Endothelial cell of umbilical vein (primary cell): ENCODE data around the gene PGF.

Experiments
- EZH2 ChIP-seq: IDR thresholded peaks from 2 replicates; pipeline ENCODE4 v1.6.1; 2012; ENCODE audit warnings: borderline replicate concordance, low read depth, mild to moderate bottlenecking, moderate library complexity, low read length, inconsistent platforms; ENCODE audit not compliant: severe bottlenecking
- GATA2 ChIP-seq: IDR thresholded peaks from 2 replicates; pipeline ENCODE4 v1.7.0; 2011; ENCODE audit warnings: low read depth, mild to moderate bottlenecking, moderate library complexity, mixed read lengths, low read length; ENCODE audit not compliant: insufficient read length, insufficient read depth
- JUN ChIP-seq: IDR thresholded peaks from 2 replicates; pipeline ENCODE4 v1.6.1; 2011; ENCODE audit warnings: borderline replicate concordance, low read depth; ENCODE audit not compliant: insufficient read length, insufficient read depth
- MYC ChIP-seq: IDR thresholded peaks from one replicate; pipeline ENCODE4 v1.6.1; 2011; ENCODE audit warnings: mild to moderate bottlenecking, low read depth, low read length
- POLR2A ChIP-seq: IDR thresholded peaks from 2 replicates; pipeline ENCODE4 v1.6.1; 2012; ENCODE audit warnings: low read depth, mild to moderate bottlenecking, control low read depth, low read length
- POLR2AphosphoS5 ChIP-seq: IDR thresholded peaks from 2 replicates; pipeline ENCODE4 v1.6.1; 2012; ENCODE audit warnings: low read depth, mild to moderate bottlenecking, control low read depth, low read length, moderate library complexity; ENCODE audit not compliant: insufficient read depth
- TF ChIP-seq, protein P1 (sequence below), 2 donors: IDR thresholded peaks; 1 replicate in 1 of 2; 2 replicates in 1 of 2; pipeline ENCODE4 v1.5.1; 2011; ENCODE audit warnings: low read length in 2 of 2, mild to moderate bottlenecking in 2 of 2, moderate library complexity in 2 of 2, control low read depth in 1 of 2, inconsistent platforms in 1 of 2, low read depth in 1 of 2; ENCODE audit not compliant: insufficient read depth in 1 of 2; ENCODE audit errors: extremely low read depth in 1 of 2
- TF ChIP-seq, protein P2 (sequence below): IDR thresholded peaks from 2 replicates; pipeline ENCODE4 v1.6.1; 2011; ENCODE audit not compliant: insufficient read depth, insufficient read length

DNA sequence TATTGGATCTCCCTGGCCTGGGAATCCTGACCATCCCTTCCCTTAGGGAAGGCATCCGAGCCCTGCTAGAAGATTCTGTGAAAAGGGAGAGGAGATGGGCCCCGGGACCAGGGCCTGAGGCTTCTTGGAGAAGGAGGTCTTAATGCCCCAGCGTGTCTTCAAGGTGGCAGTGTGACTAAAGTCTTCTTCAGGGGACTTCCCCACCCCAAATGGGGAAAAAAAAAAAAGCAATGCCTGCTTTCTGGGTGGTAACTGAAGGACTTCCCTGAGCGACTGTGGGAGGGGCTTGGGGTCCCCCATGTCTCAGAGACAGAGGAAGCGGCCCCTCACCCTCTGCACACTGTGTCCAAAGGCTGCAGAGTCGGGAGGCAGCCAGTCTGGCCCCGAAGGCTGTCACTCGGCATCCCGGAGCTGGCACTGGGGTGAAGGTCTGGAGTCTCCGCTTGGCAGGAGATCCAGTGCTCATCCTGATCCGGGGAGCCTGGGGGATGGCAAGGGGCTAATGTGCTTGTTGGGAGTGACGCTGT lies 7.8 kb upstream of the PGF start:
- TF ChIP-seq GATA2 (no peak), POLR2A (no peak), EZH2 (no peak), POLR2AphosphoS5 (no peak), JUN (no peak), MYC (no peak)
- TF ChIP-seq, protein P1, sequence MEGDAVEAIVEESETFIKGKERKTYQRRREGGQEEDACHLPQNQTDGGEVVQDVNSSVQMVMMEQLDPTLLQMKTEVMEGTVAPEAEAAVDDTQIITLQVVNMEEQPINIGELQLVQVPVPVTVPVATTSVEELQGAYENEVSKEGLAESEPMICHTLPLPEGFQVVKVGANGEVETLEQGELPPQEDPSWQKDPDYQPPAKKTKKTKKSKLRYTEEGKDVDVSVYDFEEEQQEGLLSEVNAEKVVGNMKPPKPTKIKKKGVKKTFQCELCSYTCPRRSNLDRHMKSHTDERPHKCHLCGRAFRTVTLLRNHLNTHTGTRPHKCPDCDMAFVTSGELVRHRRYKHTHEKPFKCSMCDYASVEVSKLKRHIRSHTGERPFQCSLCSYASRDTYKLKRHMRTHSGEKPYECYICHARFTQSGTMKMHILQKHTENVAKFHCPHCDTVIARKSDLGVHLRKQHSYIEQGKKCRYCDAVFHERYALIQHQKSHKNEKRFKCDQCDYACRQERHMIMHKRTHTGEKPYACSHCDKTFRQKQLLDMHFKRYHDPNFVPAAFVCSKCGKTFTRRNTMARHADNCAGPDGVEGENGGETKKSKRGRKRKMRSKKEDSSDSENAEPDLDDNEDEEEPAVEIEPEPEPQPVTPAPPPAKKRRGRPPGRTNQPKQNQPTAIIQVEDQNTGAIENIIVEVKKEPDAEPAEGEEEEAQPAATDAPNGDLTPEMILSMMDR (IDR thresholded peaks at IDR 0.05; ENCODE audit: extremely low read depth in 1 of 2, insufficient read depth in 1 of 2, low read depth in 1 of 2, low read length in 2 of 2) = no peak
- TF ChIP-seq, protein P2, sequence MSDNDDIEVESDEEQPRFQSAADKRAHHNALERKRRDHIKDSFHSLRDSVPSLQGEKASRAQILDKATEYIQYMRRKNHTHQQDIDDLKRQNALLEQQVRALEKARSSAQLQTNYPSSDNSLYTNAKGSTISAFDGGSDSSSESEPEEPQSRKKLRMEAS = no peak
